WTC11 (cell line): ENCODE results near the gene CFAP97. TPM values are rescaled to one million over a fixed set of nuclear protein-coding genes. Genes with fewer than 3 reads are reported as not detected.

Experiments
- ATAC-seq: fragments of 200-7000 bp; cut with Tn5 transposase; 2 replicates; pipeline ENCODE4 v1.10.0; 2021; ENCODE audit warnings: mild to moderate bottlenecking, moderate library complexity
- CTCF ChIA-PET: fragments of 300-600 bp; sonication (Branson Sonifier 250); formaldehyde crosslinking; loops from one replicate; lab custom pipeline; 2021; ENCODE audit warnings: antibody characterized with exemption; lab: Charles Lee
- POLR2A ChIA-PET: fragments of 350-600 bp; sonication (Branson Sonifier 250); formaldehyde crosslinking; loops from one replicate; lab custom pipeline; 2021; ENCODE audit warnings: antibody characterized with exemption; lab: Charles Lee
- DNase-seq: peaks from one replicate; pipeline ENCODE4 v3.0.0; 2021; ENCODE audit warnings: low spot score
- H3K27ac Mint-ChIP-seq: 2 replicates; pipeline ENCODE4 v1.8.0; 2021; ENCODE audit warnings: mixed read lengths
- H3K27me3 Mint-ChIP-seq: 2 replicates; pipeline ENCODE4 v1.8.0; 2021; ENCODE audit warnings: low read depth, mild to moderate bottlenecking, moderate library complexity, mixed read lengths
- H3K36me3 Mint-ChIP-seq: 2 replicates; pipeline ENCODE4 v1.8.0; 2021; ENCODE audit warnings: mixed read lengths
- H3K4me1 Mint-ChIP-seq: 2 replicates; pipeline ENCODE4 v1.8.0; 2022; ENCODE audit warnings: mixed read lengths
- H3K4me3 Mint-ChIP-seq: 2 replicates; pipeline ENCODE4 v1.8.0; 2021; ENCODE audit warnings: mild to moderate bottlenecking, moderate library complexity, mixed read lengths
- H3K9me3 Mint-ChIP-seq: 2 replicates; pipeline ENCODE4 v1.8.0; 2021; ENCODE audit warnings: mixed read lengths
- AFF4 ChIP-seq: sonication (generic); formaldehyde crosslinking; IDR thresholded peaks from 2 replicates; pipeline ENCODE4 v1.8.1; 2023; ENCODE audit warnings: mild to moderate bottlenecking, missing genetic modification reagents, borderline replicate concordance
- ARID4B ChIP-seq: sonication (generic); formaldehyde crosslinking; IDR thresholded peaks from 2 replicates; pipeline ENCODE4 v1.8.0; 2023; ENCODE audit warnings: missing genetic modification reagents, mild to moderate bottlenecking, borderline replicate concordance
- CBFB ChIP-seq: sonication (generic); formaldehyde crosslinking; IDR thresholded peaks from 2 replicates; pipeline ENCODE4 v1.8.1; 2022; ENCODE audit warnings: mild to moderate bottlenecking, low read depth, missing genetic modification reagents
- EMX1 ChIP-seq: fragments of 250-450 bp; sonication (Bioruptor Pico); IDR thresholded peaks from 2 replicates; pipeline ENCODE4 v1.8.0; 2021; ENCODE audit warnings: mild to moderate bottlenecking
- GABPB1 ChIP-seq: sonication (generic); formaldehyde crosslinking; IDR thresholded peaks from 2 replicates; pipeline ENCODE4 v1.8.1; 2023; ENCODE audit warnings: mild to moderate bottlenecking, missing genetic modification reagents
- HMGA2 ChIP-seq: fragments of 250-450 bp; sonication (Bioruptor Pico); IDR thresholded peaks from 2 replicates; pipeline ENCODE4 v1.4.0; 2021; ENCODE audit warnings: mild to moderate bottlenecking, moderate library complexity
- IRF2 ChIP-seq: sonication (generic); formaldehyde crosslinking; IDR thresholded peaks from 2 replicates; pipeline ENCODE4 v1.8.0; 2022; ENCODE audit warnings: low read depth, missing genetic modification reagents, borderline replicate concordance
- PRRX2 ChIP-seq: fragments of 250-450 bp; sonication (Bioruptor Pico); IDR thresholded peaks from 2 replicates; pipeline ENCODE4 v1.8.0; 2021; ENCODE audit warnings: mild to moderate bottlenecking
- RELA ChIP-seq: sonication (generic); formaldehyde crosslinking; IDR thresholded peaks from 2 replicates; pipeline ENCODE4 v1.8.1; 2022; ENCODE audit warnings: missing genetic modification reagents, mild to moderate bottlenecking, borderline replicate concordance
- SMAD3 ChIP-seq: sonication (generic); formaldehyde crosslinking; IDR thresholded peaks from 2 replicates; pipeline ENCODE4 v1.8.0; 2022; ENCODE audit warnings: missing genetic modification reagents, mild to moderate bottlenecking, borderline replicate concordance
- SMAD4 ChIP-seq: sonication (generic); formaldehyde crosslinking; IDR thresholded peaks from 2 replicates; pipeline ENCODE4 v1.8.0; 2022; ENCODE audit warnings: mild to moderate bottlenecking, missing genetic modification reagents
- TEAD1 ChIP-seq: sonication (generic); formaldehyde crosslinking; IDR thresholded peaks from 2 replicates; pipeline ENCODE4 v1.8.0; 2022; ENCODE audit warnings: mild to moderate bottlenecking, missing genetic modification reagents
- TP53 ChIP-seq: sonication (generic); formaldehyde crosslinking; IDR thresholded peaks from 2 replicates; pipeline ENCODE4 v1.8.1; 2023; ENCODE audit warnings: mild to moderate bottlenecking, missing genetic modification reagents
- ZNF219 ChIP-seq: sonication (generic); formaldehyde crosslinking; IDR thresholded peaks from 2 replicates; pipeline ENCODE4 v1.8.0; 2023; ENCODE audit warnings: missing genetic modification reagents, mild to moderate bottlenecking, borderline replicate concordance
- ZNF416 ChIP-seq: fragments of 250-450 bp; sonication (Bioruptor Pico); IDR thresholded peaks from 2 replicates; pipeline ENCODE4 v1.9.0; 2021; ENCODE audit warnings: mild to moderate bottlenecking, inconsistent platforms
- ZNF425 ChIP-seq: fragments of 250-450 bp; sonication (Bioruptor Pico); conservative IDR thresholded peaks from 2 replicates; pipeline ENCODE4 v1.9.0; 2021; ENCODE audit warnings: mild to moderate bottlenecking
- ZNF671 ChIP-seq: fragments of 250-450 bp; sonication (Bioruptor Pico); IDR thresholded peaks from 2 replicates; pipeline ENCODE4 v1.8.0; 2021; ENCODE audit warnings: mild to moderate bottlenecking
- total RNA-seq: library from RNA; stranded (reverse); gene quantifications from 3 replicates; pipeline ENCODE4 v1.2.3, GENCODE V29; 2021
- TF ChIP-seq, protein P1 (sequence below): sonication (generic); formaldehyde crosslinking; IDR thresholded peaks from 2 replicates; pipeline ENCODE4 v1.8.0; 2022; ENCODE audit warnings: mild to moderate bottlenecking, missing genetic modification reagents
- TF ChIP-seq, protein P2 (sequence below): fragments of 250-450 bp; sonication (Bioruptor Pico); IDR thresholded peaks from 2 replicates; pipeline ENCODE4 v1.8.0; 2021; ENCODE audit warnings: mild to moderate bottlenecking
- TF ChIP-seq, protein P3 (sequence below): sonication (generic); formaldehyde crosslinking; IDR thresholded peaks from 2 replicates; pipeline ENCODE4 v1.8.1; 2022; ENCODE audit warnings: mild to moderate bottlenecking, missing genetic modification reagents, moderate library complexity, borderline replicate concordance
- TF ChIP-seq, protein P4 (sequence below): fragments of 250-450 bp; sonication (Bioruptor Pico); IDR thresholded peaks from 2 replicates; pipeline ENCODE4 v2.1.2; 2022; ENCODE audit warnings: mild to moderate bottlenecking, moderate library complexity

The CFAP97 gene
- total RNA-seq, 1 experiment from 2014 or later: 40.3 TPM

DNA sequence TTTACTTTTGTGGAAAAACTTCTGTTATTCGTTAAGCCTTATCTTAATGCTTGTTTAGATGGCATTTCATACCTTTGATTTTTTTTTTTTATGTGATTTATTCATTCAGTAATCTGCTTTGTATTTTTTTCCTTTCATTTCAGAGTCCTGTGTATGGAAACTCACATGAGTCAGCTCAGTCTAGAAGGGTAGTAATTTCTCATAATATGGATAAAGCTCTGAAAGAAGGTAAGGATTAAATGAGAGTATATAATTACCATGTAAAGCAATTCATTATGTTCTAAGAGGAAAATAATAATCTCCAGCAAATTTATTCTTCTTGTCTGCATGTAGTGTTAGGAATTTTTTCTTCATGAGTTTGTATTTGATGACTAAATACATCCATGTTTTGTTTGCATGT, 43.4 kb upstream of the CFAP97 start:
- no peak overlapping the region for H3K27ac Mint-ChIP-seq
- peaks cover 8% of the 10 kb centered on the region for H3K36me3 Mint-ChIP-seq
- ChIA-PET CTCF (interaction anchor here (1.0 to 1.1 kb wide), 2 partner anchors 10 to 112 kb away, joined by 3 to 4 read pairs; no protein-coding TSS in a partner anchor), POLR2A (no interaction called here)
- H3K9me3 Mint-ChIP-seq: no peaks in the 10 kb centered on the region
- no peak for TF ChIP-seq ZNF416 (CRISPR knock-in tag)
- TF ChIP-seq ZNF425 (CRISPR knock-in tag): no peak
- no peak for TF ChIP-seq IRF2 (CRISPR knock-in tag)
- TF ChIP-seq SMAD3: no peak
- TF ChIP-seq HMGA2 (CRISPR knock-in tag): no peak
- no peak for TF ChIP-seq AFF4 (CRISPR knock-in tag)
- TF ChIP-seq, protein P1, sequence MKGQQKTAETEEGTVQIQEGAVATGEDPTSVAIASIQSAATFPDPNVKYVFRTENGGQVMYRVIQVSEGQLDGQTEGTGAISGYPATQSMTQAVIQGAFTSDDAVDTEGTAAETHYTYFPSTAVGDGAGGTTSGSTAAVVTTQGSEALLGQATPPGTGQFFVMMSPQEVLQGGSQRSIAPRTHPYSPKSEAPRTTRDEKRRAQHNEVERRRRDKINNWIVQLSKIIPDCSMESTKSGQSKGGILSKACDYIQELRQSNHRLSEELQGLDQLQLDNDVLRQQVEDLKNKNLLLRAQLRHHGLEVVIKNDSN: no peak
- TF ChIP-seq PRRX2 (CRISPR knock-in tag): no peak
- no peak for TF ChIP-seq ARID4B (CRISPR knock-in tag)
- TF ChIP-seq, protein P2, sequence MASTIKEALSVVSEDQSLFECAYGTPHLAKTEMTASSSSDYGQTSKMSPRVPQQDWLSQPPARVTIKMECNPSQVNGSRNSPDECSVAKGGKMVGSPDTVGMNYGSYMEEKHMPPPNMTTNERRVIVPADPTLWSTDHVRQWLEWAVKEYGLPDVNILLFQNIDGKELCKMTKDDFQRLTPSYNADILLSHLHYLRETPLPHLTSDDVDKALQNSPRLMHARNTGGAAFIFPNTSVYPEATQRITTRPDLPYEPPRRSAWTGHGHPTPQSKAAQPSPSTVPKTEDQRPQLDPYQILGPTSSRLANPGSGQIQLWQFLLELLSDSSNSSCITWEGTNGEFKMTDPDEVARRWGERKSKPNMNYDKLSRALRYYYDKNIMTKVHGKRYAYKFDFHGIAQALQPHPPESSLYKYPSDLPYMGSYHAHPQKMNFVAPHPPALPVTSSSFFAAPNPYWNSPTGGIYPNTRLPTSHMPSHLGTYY (CRISPR knock-in tag): no peak
- no peak for DNase-seq
- H3K4me3 Mint-ChIP-seq: no peak overlapping the region
- no peaks in the 10 kb centered on the region for H3K27me3 Mint-ChIP-seq
- peaks cover 16% of the 10 kb centered on the region for H3K4me1 Mint-ChIP-seq
- ATAC-seq: no peak

DNA sequence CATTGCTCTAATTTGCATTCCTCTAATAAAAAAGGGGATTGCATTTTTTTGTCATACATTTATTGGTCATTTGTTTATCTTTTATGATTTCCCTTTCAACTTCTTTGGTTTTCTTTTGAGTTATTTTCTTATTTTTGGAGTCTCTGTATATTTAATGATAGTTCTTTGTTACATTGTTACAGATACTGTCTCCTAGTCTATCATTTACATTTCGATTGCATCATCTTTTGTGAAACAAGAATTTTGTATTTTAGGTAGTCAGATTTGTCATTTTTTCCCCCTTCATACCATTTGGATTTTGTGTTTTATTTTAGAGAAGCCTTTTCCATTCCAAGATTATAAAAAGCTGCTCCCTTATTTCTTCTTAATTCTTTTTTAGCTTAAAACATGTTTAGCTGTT, 42.7 kb upstream of the CFAP97 start:
- ChIA-PET CTCF (no interaction called here), POLR2A (no interaction called here)
- ATAC-seq (no peak), DNase-seq (no peak)
- H3K4me3 Mint-ChIP-seq: no peak overlapping the region
- H3K36me3 Mint-ChIP-seq: peaks cover 15% of the 10 kb centered on the region
- H3K27me3 Mint-ChIP-seq: no peaks in the 10 kb centered on the region
- 0 out of 2 replicates have a peak overlapping the region, but pooled peaks have one; percentile 8 for H3K27ac Mint-ChIP-seq
- peaks cover 10% of the 10 kb centered on the region for H3K4me1 Mint-ChIP-seq
- peaks cover 6% of the 10 kb centered on the region for H3K9me3 Mint-ChIP-seq
- TF ChIP-seq ZNF219 (CRISPR knock-in tag) (no peak), ZNF671 (CRISPR knock-in tag) (no peak), EMX1 (CRISPR knock-in tag) (no peak), TP53 (CRISPR knock-in tag) (no peak), RELA (CRISPR knock-in tag) (no peak), CBFB (CRISPR knock-in tag) (no peak), TEAD1 (CRISPR knock-in tag) (no peak), IRF2 (CRISPR knock-in tag) (no peak), SMAD4 (CRISPR knock-in tag) (no peak), GABPB1 (CRISPR knock-in tag) (no peak)
- TF ChIP-seq, protein P3, sequence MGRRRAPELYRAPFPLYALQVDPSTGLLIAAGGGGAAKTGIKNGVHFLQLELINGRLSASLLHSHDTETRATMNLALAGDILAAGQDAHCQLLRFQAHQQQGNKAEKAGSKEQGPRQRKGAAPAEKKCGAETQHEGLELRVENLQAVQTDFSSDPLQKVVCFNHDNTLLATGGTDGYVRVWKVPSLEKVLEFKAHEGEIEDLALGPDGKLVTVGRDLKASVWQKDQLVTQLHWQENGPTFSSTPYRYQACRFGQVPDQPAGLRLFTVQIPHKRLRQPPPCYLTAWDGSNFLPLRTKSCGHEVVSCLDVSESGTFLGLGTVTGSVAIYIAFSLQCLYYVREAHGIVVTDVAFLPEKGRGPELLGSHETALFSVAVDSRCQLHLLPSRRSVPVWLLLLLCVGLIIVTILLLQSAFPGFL (CRISPR knock-in tag): no peak
- TF ChIP-seq, protein P4, sequence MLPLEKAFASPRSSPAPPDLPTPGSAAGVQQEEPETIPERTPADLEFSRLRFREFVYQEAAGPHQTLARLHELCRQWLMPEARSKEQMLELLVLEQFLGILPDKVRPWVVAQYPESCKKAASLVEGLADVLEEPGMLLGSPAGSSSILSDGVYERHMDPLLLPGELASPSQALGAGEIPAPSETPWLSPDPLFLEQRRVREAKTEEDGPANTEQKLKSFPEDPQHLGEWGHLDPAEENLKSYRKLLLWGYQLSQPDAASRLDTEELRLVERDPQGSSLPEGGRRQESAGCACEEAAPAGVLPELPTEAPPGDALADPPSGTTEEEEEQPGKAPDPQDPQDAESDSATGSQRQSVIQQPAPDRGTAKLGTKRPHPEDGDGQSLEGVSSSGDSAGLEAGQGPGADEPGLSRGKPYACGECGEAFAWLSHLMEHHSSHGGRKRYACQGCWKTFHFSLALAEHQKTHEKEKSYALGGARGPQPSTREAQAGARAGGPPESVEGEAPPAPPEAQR: no peak
